Esophagus squamous epithelium (tissue), 4 donors: ENCODE measurements around the gene NT5DC2.

ENCODE experiments used
- POLR2A ChIP-seq, 4 donors: fragments of 450-650 bp; IDR thresholded peaks; one replicate each; pipeline ENCODE4 v1.6.1; 2017; ENCODE audit warnings: antibody characterized with exemption in 4 of 4, mild to moderate bottlenecking in 4 of 4, moderate library complexity in 3 of 4
- TF ChIP-seq, protein P1 (sequence below), 6 experiments: fragments of 450-650 bp in 4 of 6; fragments of 200-600 bp in 2 of 6; sonication (generic) in 2 of 6; IDR thresholded peaks; one replicate each; pipeline ENCODE4 v1.5.1; 2016 to 2019; ENCODE audit warnings: antibody characterized with exemption in 6 of 6, mild to moderate bottlenecking in 4 of 6, moderate library complexity in 4 of 6

DNA sequence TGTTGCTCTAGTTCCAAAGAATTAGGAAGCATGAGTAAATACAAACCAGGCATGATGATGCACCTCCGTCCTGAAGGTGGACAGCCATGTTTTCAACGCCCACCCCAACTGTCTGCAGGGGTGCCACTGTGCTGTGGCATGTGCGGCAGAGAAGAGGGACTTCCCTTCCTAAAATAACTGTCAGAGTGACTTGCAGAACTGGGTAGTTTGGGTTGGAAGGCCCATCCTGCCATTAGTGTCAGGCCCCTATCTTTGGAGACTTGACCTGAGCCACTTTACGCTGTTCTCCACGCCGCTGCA lies 55.9 kb downstream of the NT5DC2 start:
- TF ChIP-seq, protein P1, sequence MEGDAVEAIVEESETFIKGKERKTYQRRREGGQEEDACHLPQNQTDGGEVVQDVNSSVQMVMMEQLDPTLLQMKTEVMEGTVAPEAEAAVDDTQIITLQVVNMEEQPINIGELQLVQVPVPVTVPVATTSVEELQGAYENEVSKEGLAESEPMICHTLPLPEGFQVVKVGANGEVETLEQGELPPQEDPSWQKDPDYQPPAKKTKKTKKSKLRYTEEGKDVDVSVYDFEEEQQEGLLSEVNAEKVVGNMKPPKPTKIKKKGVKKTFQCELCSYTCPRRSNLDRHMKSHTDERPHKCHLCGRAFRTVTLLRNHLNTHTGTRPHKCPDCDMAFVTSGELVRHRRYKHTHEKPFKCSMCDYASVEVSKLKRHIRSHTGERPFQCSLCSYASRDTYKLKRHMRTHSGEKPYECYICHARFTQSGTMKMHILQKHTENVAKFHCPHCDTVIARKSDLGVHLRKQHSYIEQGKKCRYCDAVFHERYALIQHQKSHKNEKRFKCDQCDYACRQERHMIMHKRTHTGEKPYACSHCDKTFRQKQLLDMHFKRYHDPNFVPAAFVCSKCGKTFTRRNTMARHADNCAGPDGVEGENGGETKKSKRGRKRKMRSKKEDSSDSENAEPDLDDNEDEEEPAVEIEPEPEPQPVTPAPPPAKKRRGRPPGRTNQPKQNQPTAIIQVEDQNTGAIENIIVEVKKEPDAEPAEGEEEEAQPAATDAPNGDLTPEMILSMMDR (IDR thresholded peaks at IDR 0.05) = no peak
- no peak for TF ChIP-seq POLR2A (IDR thresholded peaks at IDR 0.05)
